Measurements from ENCODE around the gene ATAD2B.

DNA sequence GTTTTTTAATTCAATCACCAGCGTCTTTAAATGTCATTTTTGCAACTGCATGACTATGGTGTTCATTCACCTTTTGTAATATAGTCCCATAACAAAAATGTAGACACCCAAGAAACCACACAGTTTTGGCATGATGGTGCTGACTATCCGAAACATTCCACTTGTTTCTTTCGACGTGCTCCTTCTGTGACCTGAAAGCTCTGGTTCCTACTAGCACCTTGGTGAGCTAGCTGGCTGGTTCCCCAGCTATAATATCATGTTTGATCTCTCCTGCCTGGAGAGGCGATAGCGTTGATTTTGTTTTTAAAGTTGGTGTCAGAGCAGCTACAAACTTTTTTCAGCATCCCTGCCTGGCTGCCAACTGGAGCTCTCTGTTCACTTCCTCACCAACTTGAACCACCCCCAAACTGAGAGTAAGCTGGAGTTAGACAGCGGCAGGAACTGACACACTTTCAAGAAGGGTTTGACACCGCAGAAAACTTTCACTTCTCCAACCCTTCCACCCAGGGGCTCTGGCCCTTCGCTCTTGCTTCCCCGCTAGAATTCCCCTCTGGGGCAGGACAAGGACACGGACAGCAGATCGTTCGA lies 1.1 kb downstream of the ATAD2B start:
- TF ChIP-seq, protein P1, sequence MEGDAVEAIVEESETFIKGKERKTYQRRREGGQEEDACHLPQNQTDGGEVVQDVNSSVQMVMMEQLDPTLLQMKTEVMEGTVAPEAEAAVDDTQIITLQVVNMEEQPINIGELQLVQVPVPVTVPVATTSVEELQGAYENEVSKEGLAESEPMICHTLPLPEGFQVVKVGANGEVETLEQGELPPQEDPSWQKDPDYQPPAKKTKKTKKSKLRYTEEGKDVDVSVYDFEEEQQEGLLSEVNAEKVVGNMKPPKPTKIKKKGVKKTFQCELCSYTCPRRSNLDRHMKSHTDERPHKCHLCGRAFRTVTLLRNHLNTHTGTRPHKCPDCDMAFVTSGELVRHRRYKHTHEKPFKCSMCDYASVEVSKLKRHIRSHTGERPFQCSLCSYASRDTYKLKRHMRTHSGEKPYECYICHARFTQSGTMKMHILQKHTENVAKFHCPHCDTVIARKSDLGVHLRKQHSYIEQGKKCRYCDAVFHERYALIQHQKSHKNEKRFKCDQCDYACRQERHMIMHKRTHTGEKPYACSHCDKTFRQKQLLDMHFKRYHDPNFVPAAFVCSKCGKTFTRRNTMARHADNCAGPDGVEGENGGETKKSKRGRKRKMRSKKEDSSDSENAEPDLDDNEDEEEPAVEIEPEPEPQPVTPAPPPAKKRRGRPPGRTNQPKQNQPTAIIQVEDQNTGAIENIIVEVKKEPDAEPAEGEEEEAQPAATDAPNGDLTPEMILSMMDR (conservative IDR thresholded peaks at IDR 0.05 in 1 of 2, IDR thresholded peaks at IDR 0.05 in 1 of 2; ENCODE audit: low read depth in 1 of 2, low read length in 2 of 2), result no peak
- TF ChIP-seq EZH2 (IDR thresholded peaks at IDR 0.05; ENCODE audit: low read length, missing control alignments), result no peak

Data from fibroblast of lung (primary cell).